Skeletal muscle satellite cell (primary cell): ENCODE measurements around the gene AMDHD1. TPM values are rescaled to one million over a fixed set of nuclear protein-coding genes. Genes with fewer than 3 reads are reported as not detected.

ENCODE experiments used
- H3K27me3 ChIP-seq: 2 replicates; pipeline ENCODE4 v1.7.0; 2013; ENCODE audit warnings: low read length; ENCODE audit not compliant: control insufficient read depth, insufficient read depth
- H3K36me3 ChIP-seq: 2 replicates; pipeline ENCODE4 v1.7.0; 2013; ENCODE audit warnings: mild to moderate bottlenecking, control low read depth, low read length; ENCODE audit not compliant: insufficient read depth
- H3K4me1 ChIP-seq: 2 replicates; pipeline ENCODE4 v1.7.0; 2013; ENCODE audit warnings: low read length; ENCODE audit not compliant: control insufficient read depth, insufficient read depth
- H3K4me2 ChIP-seq: 2 replicates; pipeline ENCODE4 v1.7.0; 2013; ENCODE audit warnings: mild to moderate bottlenecking, low read length
- H3K4me3 ChIP-seq: 2 replicates; pipeline ENCODE4 v1.7.0; 2013; ENCODE audit warnings: low read length
- H3K9ac ChIP-seq: 2 replicates; pipeline ENCODE4 v1.7.0; 2013; ENCODE audit warnings: mild to moderate bottlenecking, low read depth, low read length, moderate library complexity
- H3K9me3 ChIP-seq: replicated peaks from 2 replicates; pipeline ENCODE4 v1.7.0; 2013; ENCODE audit warnings: mild to moderate bottlenecking, control low read depth, low read length
- total RNA-seq: library from RNA; depleted of rRNA; stranded (reverse); fragments of >200 nt; gene quantifications from 2 replicates; pipeline ENCODE4 v1.2.3, GENCODE V29; 2012; rRNA removed

AMDHD1 gene
- total RNA-seq, result under 0.01 and 0.44 TPM in 2 replicates

DNA sequence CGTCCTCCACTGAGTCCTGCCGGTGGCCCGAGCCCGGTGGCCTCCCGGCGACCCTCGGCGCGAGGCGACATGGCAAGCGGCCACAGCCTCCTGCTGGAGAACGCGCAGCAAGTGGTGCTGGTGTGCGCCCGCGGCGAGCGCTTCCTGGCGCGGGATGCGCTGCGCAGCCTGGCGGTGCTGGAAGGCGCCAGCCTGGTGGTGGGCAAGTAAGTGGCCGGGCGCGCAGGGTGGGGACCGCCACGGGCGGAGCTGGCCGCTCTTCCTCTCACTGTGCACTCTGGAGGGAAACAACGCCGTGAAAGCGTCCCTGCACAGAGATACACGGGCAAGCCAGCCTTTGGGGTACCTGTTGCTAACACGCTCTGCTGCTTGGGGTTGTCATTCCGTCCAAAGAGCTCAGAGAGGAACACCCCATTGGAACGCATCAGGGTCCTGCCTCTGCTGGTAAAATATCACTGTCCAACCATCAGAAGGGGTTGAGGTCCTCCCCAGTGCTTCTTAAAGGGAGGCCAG is at the start of gene AMDHD1:
TSS of gene AMDHD1 (plus strand) at position 2 of the 513 bp plus-strand sequence. CDS start at position 70, 68 bp downstream.
- Histone ChIP-seq H3K27me3 (peaks cover 9% of the 10 kb centered on the region), H3K4me3 (peak within 1 kb of the TSS; percentile 86), H3K9ac (peak within 1 kb of the TSS; percentile 75), H3K36me3 (no peaks in the 10 kb centered on the region), H3K4me1 (no peaks in the 10 kb centered on the region), H3K9me3 (no peaks in the 10 kb centered on the region), H3K4me2 (peak within 1 kb of the TSS; percentile 97)

GRCh38 chr12:95896846-95897245 is 46.3 kb upstream of the AMDHD1 start:
- H3K9me3 ChIP-seq, result no peaks in the 10 kb centered on the region
- H3K4me1 ChIP-seq, result no peaks in the 10 kb centered on the region
- no peak overlapping the region for H3K4me3 ChIP-seq
- H3K4me2 ChIP-seq, result no peak overlapping the region
- no peak overlapping the region for H3K9ac ChIP-seq
- H3K27me3 ChIP-seq, result peaks cover 36% of the 10 kb centered on the region
- H3K36me3 ChIP-seq, result no peaks in the 10 kb centered on the region

DNA sequence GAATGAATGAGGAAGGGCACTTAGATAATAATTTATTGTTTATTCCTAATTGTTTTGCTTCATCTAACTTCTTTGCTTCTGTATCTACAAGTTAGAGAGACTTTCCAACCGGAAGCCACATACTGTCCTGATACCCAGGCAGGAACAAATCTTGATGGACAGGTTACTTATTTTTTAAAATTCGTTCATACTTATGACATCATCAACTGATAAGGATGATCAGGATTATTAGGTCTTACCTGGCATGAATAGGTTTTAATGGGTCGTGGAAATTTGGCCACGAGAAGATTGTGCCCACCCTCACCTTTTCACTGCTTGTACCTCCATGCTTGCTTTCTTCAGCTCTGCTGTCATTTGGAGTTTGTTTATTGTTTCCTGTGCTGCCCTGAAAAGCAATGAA is 45.0 kb upstream of the AMDHD1 start:
- H3K4me3 ChIP-seq, result no peak overlapping the region
- no peaks in the 10 kb centered on the region for H3K36me3 ChIP-seq
- H3K27me3 ChIP-seq, result peaks cover 38% of the 10 kb centered on the region
- no peak overlapping the region for H3K9ac ChIP-seq
- no peaks in the 10 kb centered on the region for H3K9me3 ChIP-seq
- no peaks in the 10 kb centered on the region for H3K4me1 ChIP-seq
- no peak overlapping the region for H3K4me2 ChIP-seq

DNA sequence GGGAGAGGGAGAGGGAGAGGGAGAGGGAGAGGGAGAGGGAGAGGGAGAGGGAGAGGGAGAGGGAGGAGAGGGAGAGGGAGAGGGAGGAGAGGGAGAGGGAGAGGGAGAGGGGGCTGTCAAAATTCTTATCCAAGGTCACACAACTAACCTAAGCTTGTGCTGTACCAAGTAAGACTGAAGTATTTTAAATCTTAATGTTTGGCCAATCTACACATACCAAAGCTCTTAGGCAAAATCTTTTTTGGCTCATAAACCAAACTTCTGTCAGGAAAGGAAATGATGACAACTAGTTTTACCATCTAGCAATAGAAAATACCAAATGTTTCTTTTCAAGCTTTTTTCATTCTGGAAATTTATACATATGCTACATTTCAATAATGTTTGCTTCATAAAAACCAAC is 34.6 kb upstream of the AMDHD1 start:
- Histone ChIP-seq H3K9ac (no peak overlapping the region), H3K4me2 (no peak overlapping the region), H3K4me1 (no peaks in the 10 kb centered on the region), H3K9me3 (no peaks in the 10 kb centered on the region), H3K36me3 (no peaks in the 10 kb centered on the region), H3K4me3 (no peak overlapping the region), H3K27me3 (peaks cover 52% of the 10 kb centered on the region)

GRCh38 chr12:95909871-95910270 is 33.3 kb upstream of the AMDHD1 start:
- Histone ChIP-seq H3K9me3 (no peaks in the 10 kb centered on the region), H3K27me3 (peaks cover 40% of the 10 kb centered on the region), H3K9ac (no peak overlapping the region), H3K4me1 (no peaks in the 10 kb centered on the region), H3K4me2 (no peak overlapping the region), H3K36me3 (no peaks in the 10 kb centered on the region), H3K4me3 (no peak overlapping the region)

- Histone ChIP-seq H3K27me3 (peaks cover 29% of the 10 kb centered on the region), H3K9ac (no peak overlapping the region), H3K36me3 (no peaks in the 10 kb centered on the region), H3K9me3 (no peaks in the 10 kb centered on the region), H3K4me3 (no peak overlapping the region), H3K4me2 (no peak overlapping the region), H3K4me1 (no peaks in the 10 kb centered on the region)
Measured at GRCh38 chr12:95918194-95918993, 24.7 kb upstream of the AMDHD1 start.

DNA sequence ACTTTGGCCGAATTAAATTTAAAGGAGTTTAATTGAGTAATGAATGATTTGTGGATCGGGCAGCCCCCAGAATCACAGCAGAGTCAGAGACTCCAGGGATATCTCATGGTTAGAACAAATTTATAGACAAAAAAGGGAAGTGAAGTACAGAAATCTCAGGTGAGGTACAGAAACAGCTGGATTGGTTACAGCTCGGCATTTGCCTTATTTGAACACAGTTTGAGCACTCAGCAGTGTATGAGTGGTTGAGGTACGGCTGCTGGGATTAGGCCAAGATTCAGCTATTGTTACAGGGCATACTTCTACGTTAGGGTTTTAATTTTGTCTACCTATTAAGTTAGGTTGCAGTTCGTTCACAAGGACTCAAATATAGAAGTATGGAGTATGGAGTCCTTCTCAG is 24.0 kb upstream of the AMDHD1 start:
- peaks cover 28% of the 10 kb centered on the region for H3K27me3 ChIP-seq
- H3K9ac ChIP-seq, result no peak overlapping the region
- H3K4me3 ChIP-seq, result no peak overlapping the region
- H3K4me1 ChIP-seq, result no peaks in the 10 kb centered on the region
- no peak overlapping the region for H3K4me2 ChIP-seq
- no peaks in the 10 kb centered on the region for H3K9me3 ChIP-seq
- H3K36me3 ChIP-seq, result no peaks in the 10 kb centered on the region

DNA sequence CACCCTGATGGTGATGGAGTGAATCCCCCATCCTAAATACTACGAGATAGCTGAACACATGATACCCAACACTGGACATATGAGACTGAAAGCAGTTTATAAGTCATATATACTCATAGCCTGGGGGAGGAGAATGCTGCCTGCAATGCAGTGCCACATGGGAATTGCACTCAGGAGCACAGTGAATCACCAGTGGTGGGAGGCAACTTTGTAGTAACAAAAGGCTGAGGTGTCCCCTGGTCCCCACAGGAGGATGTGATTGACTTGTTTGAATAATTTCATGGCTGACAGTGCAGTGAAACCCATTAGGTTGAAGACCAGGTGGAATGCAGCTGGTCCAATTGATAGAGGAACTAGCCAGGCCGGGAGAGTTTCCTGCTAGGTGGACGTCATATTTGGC is 20.9 kb upstream of the AMDHD1 start:
- Histone ChIP-seq H3K9ac (no peak overlapping the region), H3K36me3 (no peaks in the 10 kb centered on the region), H3K9me3 (no peaks in the 10 kb centered on the region), H3K27me3 (peaks cover 9% of the 10 kb centered on the region), H3K4me3 (no peak overlapping the region), H3K4me2 (no peak overlapping the region), H3K4me1 (no peaks in the 10 kb centered on the region)

GRCh38 chr12:95940514-95940913 is 2.6 kb upstream of the AMDHD1 start:
- Histone ChIP-seq H3K36me3 (no peaks in the 10 kb centered on the region), H3K9me3 (no peaks in the 10 kb centered on the region), H3K4me3 (no peak overlapping the region), H3K9ac (no peak overlapping the region), H3K4me1 (no peaks in the 10 kb centered on the region), H3K4me2 (no peak overlapping the region), H3K27me3 (peaks cover 4% of the 10 kb centered on the region)

DNA sequence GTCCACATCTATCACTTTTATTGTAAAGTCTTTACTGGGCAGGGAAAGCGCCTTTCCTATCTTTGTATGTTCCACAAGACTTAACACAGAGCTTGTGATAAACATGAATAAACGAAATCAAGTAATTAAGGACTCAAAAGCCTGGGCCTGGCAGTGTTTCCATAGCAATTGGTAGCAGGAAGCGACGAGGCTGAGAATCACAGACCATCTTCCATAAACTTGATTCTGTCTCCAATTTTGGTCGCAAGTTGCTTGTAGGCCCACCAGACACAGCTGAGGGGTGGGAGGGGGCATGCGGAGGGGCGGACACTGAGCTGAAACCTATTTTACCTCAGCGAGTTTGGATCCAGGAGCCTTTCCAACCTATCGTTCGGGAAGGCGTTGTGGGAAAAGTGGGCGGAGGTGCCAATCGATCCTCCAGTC is 1.0 kb upstream of the AMDHD1 start:
- Histone ChIP-seq H3K36me3 (no peaks in the 10 kb centered on the region), H3K27me3 (peaks cover 9% of the 10 kb centered on the region), H3K4me2 (peak overlapping the region; percentile 97), H3K9ac (peak overlapping the region; percentile 75), H3K4me1 (no peaks in the 10 kb centered on the region), H3K9me3 (no peaks in the 10 kb centered on the region), H3K4me3 (peak overlapping the region; percentile 86)

DNA sequence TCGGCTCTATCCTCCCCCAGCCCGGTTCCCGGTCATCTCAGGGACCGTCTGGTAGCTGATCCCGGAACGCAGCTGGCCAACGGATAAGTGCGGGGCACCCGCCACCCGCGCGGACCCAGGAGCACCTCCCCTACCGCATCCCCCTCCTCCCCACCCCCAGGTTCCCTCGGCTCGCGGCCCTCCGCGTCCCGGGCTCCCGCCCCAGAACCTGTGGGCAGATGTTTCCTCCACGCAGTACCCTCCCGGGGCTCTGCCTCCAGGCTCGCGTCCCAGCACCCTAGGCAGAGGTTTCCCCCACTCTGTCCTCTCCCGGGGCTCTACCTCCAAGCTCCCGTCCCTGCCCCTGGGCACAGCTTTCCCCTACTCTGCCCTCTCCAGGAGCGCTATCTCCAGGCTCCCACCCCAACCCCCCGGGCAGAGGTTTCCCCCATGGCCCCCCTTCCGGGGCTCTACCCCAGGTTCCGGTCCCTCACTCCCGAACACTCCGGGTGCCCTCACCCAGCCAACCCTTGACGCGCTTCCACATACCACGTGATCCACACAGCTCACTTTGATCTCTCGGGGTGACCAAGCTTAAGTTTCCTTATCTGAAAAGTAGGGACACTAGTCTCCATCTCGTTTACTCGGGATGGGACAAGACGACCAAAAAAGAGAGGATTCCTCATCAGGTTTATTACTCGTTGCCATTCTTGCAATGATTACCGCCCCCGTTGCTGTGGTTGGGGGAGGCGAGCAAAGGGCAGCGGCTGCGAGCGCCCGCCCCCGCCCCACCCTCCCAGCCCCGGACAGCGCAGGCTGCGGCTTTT is 404 bp upstream of the AMDHD1 start, which contains the start of gene CCDC38:
TSS of gene CCDC38 (minus strand) at position 91 of the 806 bp plus-strand sequence. CDS start 6,105 bp downstream, outside the sequence.
- Histone ChIP-seq H3K36me3 (no peaks in the 10 kb centered on the region), H3K9ac (peak within 1 kb of the TSS; percentile 75), H3K4me1 (no peaks in the 10 kb centered on the region), H3K4me3 (peak within 1 kb of the TSS; percentile 86), H3K9me3 (no peaks in the 10 kb centered on the region), H3K4me2 (peak within 1 kb of the TSS; percentile 97), H3K27me3 (peaks cover 9% of the 10 kb centered on the region)
